Forelimb muscle (tissue), 1 donor: ENCODE results near the gene MAGEC2. TPM values are rescaled to one million over a fixed set of nuclear protein-coding genes. Genes with fewer than 3 reads are reported as not detected.

Experiments used
- DNase-seq: peaks from one replicate; pipeline ENCODE4 v3.0.0-alpha.2; 2013; ENCODE audit warnings: low read depth
- polyA plus RNA-seq: library from polyadenylated mRNA; unstranded; fragments of 120-200 nt; gene quantifications from one replicate; pipeline ENCODE4 v1.2.1, GENCODE V29; 2013; ENCODE audit not compliant: insufficient read length

Gene MAGEC2
- not detected for polyA plus RNA-seq

GRCh38 chrX:142204522-142205433, at the start of gene MAGEC2:
Gene MAGEC2, minus strand, starts transcription at chrX:142205290. Its CDS starts 1,303 bp downstream, at chrX:142203987.
- DNase-seq = no peak

GRCh38 chrX:142251680-142252079, 46.6 kb upstream of the MAGEC2 start:
- DNase-seq = no peak

- no peak for DNase-seq
Measured at GRCh38 chrX:142251202-142251601, 46.1 kb upstream of the MAGEC2 start.

GRCh38 chrX:142250502-142250901, 45.4 kb upstream of the MAGEC2 start:
- no peak for DNase-seq

- DNase-seq = no peak
Measured at GRCh38 chrX:142249721-142250120, 44.6 kb upstream of the MAGEC2 start.

- no peak for DNase-seq
Measured at GRCh38 chrX:142244568-142244967, 39.5 kb upstream of the MAGEC2 start.

- no peak for DNase-seq
Measured at GRCh38 chrX:142238536-142238935, 33.4 kb upstream of the MAGEC2 start.

GRCh38 chrX:142233400-142233799, 28.3 kb upstream of the MAGEC2 start:
- no peak for DNase-seq

- no peak for DNase-seq
Measured at GRCh38 chrX:142214081-142214480, 9.0 kb upstream of the MAGEC2 start.

GRCh38 chrX:142201113-142201512, 4.0 kb downstream of the MAGEC2 start:
- DNase-seq = no peak

- DNase-seq = no peak
Measured at GRCh38 chrX:142186103-142186502, 19.0 kb downstream of the MAGEC2 start.

- no peak for DNase-seq
Measured at GRCh38 chrX:142184756-142185602, 20.1 kb downstream of the MAGEC2 start.

GRCh38 chrX:142156567-142156966, 48.5 kb downstream of the MAGEC2 start:
- DNase-seq = no peak
